ENCODE results near the gene RNF149.
"Not testable (repeated sequence)": the region's sequence is repeated elsewhere in the genome, so short reads cannot be mapped to it uniquely, and the experiment has no call there.

DNA sequence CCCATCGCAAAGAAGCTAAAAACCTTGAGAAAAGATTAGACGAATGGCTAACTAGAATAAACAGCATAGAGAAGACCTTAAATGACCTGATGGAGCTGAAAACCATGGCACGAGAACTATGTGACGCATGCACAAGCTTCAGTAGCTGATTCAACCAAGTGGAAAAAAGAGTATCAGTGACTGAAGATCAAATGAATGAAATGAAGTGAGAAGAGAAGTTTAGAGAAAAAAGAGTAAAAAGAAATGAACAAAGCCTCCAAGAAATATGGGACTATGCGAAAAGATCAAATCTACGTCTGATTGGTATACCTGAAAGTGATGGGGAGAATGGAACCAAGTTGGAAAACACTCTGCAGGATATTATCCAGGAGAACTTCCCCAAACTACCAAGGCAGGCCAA is 8.1 kb upstream of the RNF149 start:
- TF ChIP-seq ZNF331 (CRISPR knock-in tag; IDR thresholded peaks at IDR 0.05; ENCODE audit: low read depth); JUNB (IDR thresholded peaks at IDR 0.05; ENCODE audit: unreplicated experiment); CREB1 (CRISPR knock-in tag; IDR thresholded peaks at IDR 0.05; ENCODE audit: low read depth); POLR2AphosphoS5 (IDR thresholded peaks at IDR 0.05; ENCODE audit: low read depth); EZH2 (IDR thresholded peaks at IDR 0.05; ENCODE audit: low read depth, unreplicated experiment); ZNF114 (CRISPR knock-in tag; IDR thresholded peaks at IDR 0.05): not testable (repeated sequence)
- TF ChIP-seq, protein P1, sequence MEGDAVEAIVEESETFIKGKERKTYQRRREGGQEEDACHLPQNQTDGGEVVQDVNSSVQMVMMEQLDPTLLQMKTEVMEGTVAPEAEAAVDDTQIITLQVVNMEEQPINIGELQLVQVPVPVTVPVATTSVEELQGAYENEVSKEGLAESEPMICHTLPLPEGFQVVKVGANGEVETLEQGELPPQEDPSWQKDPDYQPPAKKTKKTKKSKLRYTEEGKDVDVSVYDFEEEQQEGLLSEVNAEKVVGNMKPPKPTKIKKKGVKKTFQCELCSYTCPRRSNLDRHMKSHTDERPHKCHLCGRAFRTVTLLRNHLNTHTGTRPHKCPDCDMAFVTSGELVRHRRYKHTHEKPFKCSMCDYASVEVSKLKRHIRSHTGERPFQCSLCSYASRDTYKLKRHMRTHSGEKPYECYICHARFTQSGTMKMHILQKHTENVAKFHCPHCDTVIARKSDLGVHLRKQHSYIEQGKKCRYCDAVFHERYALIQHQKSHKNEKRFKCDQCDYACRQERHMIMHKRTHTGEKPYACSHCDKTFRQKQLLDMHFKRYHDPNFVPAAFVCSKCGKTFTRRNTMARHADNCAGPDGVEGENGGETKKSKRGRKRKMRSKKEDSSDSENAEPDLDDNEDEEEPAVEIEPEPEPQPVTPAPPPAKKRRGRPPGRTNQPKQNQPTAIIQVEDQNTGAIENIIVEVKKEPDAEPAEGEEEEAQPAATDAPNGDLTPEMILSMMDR (conservative IDR thresholded peaks at IDR 0.05; ENCODE audit: low read depth in 2 of 2) = not testable (repeated sequence)
- TF ChIP-seq, protein P2, sequence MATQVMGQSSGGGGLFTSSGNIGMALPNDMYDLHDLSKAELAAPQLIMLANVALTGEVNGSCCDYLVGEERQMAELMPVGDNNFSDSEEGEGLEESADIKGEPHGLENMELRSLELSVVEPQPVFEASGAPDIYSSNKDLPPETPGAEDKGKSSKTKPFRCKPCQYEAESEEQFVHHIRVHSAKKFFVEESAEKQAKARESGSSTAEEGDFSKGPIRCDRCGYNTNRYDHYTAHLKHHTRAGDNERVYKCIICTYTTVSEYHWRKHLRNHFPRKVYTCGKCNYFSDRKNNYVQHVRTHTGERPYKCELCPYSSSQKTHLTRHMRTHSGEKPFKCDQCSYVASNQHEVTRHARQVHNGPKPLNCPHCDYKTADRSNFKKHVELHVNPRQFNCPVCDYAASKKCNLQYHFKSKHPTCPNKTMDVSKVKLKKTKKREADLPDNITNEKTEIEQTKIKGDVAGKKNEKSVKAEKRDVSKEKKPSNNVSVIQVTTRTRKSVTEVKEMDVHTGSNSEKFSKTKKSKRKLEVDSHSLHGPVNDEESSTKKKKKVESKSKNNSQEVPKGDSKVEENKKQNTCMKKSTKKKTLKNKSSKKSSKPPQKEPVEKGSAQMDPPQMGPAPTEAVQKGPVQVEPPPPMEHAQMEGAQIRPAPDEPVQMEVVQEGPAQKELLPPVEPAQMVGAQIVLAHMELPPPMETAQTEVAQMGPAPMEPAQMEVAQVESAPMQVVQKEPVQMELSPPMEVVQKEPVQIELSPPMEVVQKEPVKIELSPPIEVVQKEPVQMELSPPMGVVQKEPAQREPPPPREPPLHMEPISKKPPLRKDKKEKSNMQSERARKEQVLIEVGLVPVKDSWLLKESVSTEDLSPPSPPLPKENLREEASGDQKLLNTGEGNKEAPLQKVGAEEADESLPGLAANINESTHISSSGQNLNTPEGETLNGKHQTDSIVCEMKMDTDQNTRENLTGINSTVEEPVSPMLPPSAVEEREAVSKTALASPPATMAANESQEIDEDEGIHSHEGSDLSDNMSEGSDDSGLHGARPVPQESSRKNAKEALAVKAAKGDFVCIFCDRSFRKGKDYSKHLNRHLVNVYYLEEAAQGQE (IDR thresholded peaks at IDR 0.05; ENCODE audit: unreplicated experiment) = not testable (repeated sequence)
- TF ChIP-seq, protein P3, sequence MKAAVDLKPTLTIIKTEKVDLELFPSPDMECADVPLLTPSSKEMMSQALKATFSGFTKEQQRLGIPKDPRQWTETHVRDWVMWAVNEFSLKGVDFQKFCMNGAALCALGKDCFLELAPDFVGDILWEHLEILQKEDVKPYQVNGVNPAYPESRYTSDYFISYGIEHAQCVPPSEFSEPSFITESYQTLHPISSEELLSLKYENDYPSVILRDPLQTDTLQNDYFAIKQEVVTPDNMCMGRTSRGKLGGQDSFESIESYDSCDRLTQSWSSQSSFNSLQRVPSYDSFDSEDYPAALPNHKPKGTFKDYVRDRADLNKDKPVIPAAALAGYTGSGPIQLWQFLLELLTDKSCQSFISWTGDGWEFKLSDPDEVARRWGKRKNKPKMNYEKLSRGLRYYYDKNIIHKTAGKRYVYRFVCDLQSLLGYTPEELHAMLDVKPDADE (IDR thresholded peaks at IDR 0.05) = not testable (repeated sequence)
